Activated CD4-positive, CD25-positive, alpha-beta regulatory T cell treated with anti-CD3 and anti-CD28 coated beads, Interleukin-2, amount 50 U/mL, for 24 hours (primary cell): ENCODE data around the gene ARL6.
A peak's percentile ranks its signal among the peaks of the same experiment; 100 is the strongest.

Source experiments
- ATAC-seq, 2 donors: fragments of 150-1000 bp; cut with Tn5 transposase; one replicate each; pipeline ENCODE4 v1.10.0; 2021; ENCODE audit warnings: mild to moderate bottlenecking in 1 of 2, moderate library complexity in 1 of 2

The ARL6 gene

GRCh38 chr3:97764407-97765238, at the start of gene ARL6:
Gene ARL6, plus strand, starts transcription at chr3:97764758. Its CDS starts 3,350 bp downstream, at chr3:97768108.
- ATAC-seq: peak; percentile 90 to 93

GRCh38 chr3:97719156-97719821, 45.3 kb upstream of the ARL6 start:
- peak; percentile 76 to 77 for ATAC-seq

- no peak for ATAC-seq
Observed at GRCh38 chr3:97720417-97720816, 44.1 kb upstream of the ARL6 start.

- no peak for ATAC-seq
Observed at GRCh38 chr3:97721446-97721845, 43.1 kb upstream of the ARL6 start.

GRCh38 chr3:97736928-97737327, 27.6 kb upstream of the ARL6 start:
- ATAC-seq: no peak

GRCh38 chr3:97738761-97739160, 25.8 kb upstream of the ARL6 start:
- no peak for ATAC-seq

GRCh38 chr3:97742036-97742435, 22.5 kb upstream of the ARL6 start:
- ATAC-seq: no peak

- no peak for ATAC-seq
Observed at GRCh38 chr3:97744289-97744688, 20.3 kb upstream of the ARL6 start.

GRCh38 chr3:97763586-97764406, 762 bp upstream of the ARL6 start:
- no peak for ATAC-seq

- no peak for ATAC-seq
Observed at GRCh38 chr3:97765336-97765735, 778 bp downstream of the ARL6 start.

GRCh38 chr3:97772926-97773325, 8.4 kb downstream of the ARL6 start:
- no peak for ATAC-seq

GRCh38 chr3:97778152-97778551, 13.6 kb downstream of the ARL6 start:
- no peak for ATAC-seq

- ATAC-seq: no peak
Observed at GRCh38 chr3:97793420-97794019, 29.0 kb downstream of the ARL6 start.

- ATAC-seq: no peak
Observed at GRCh38 chr3:97795951-97796350, 31.4 kb downstream of the ARL6 start.

GRCh38 chr3:97804471-97804870, 39.9 kb downstream of the ARL6 start:
- no peak for ATAC-seq

- ATAC-seq: no peak
Observed at GRCh38 chr3:97810779-97811390, 46.3 kb downstream of the ARL6 start.

- peak; percentile 84 to 85 for ATAC-seq
Observed at GRCh38 chr3:97815149-97815917, 50.8 kb downstream of the ARL6 start.

GRCh38 chr3:97816811-97817210, 52.3 kb downstream of the ARL6 start:
- no peak for ATAC-seq

- no peak for ATAC-seq
Observed at GRCh38 chr3:97817965-97818364, 53.4 kb downstream of the ARL6 start.

- no peak for ATAC-seq
Observed at GRCh38 chr3:97820780-97821179, 56.2 kb downstream of the ARL6 start.

GRCh38 chr3:97821287-97821773, 56.8 kb downstream of the ARL6 start:
- peak; percentile 29 to 36 for ATAC-seq
